Measurements from ENCODE around the gene SSU72.

DNA sequence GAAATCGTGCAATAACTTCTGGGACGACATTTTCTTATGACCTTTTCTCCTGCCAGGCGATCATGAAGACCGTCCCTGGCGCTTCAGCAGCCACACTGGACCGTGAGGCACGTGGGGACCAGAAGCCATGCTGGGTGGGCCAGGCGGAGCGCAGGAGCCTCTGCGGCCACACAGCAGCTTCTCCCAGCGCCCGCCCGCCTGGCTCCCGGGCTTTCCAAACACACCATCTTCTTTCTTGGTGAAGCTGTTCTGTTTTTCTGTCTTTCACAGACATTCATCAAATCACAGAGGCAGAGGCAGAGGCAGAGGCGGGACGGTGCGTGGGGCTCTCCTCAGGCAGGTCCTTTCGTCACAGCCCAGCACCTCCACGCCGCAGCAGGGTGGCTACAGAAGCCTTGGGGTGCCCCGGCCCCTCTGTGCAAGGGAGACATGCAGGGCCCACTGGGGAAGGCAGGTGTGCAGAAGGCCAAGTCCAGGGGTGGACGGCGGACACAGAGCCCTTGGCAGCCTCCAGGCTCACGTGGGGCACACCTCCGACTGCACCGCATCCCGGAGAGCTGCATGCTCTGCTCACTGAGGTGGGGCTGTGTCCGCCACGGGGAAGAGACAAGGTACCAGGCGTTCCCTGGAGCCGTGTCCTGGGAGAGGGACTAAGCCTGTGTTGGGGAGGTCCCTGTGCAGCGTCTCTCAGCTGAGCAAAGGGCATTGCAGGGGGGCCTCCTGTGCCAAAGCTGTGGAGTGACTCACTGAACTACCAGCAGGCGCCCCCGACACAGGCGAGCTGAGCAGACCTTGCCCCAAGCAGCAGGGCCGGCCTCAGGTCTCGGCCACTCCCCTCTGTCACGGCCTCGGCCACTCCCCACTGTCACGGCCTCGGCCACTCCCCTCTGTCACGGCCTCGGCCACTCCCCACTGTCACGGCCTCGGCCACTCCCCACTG is 31.6 kb downstream of the SSU72 start:
- TF ChIP-seq, protein P1, sequence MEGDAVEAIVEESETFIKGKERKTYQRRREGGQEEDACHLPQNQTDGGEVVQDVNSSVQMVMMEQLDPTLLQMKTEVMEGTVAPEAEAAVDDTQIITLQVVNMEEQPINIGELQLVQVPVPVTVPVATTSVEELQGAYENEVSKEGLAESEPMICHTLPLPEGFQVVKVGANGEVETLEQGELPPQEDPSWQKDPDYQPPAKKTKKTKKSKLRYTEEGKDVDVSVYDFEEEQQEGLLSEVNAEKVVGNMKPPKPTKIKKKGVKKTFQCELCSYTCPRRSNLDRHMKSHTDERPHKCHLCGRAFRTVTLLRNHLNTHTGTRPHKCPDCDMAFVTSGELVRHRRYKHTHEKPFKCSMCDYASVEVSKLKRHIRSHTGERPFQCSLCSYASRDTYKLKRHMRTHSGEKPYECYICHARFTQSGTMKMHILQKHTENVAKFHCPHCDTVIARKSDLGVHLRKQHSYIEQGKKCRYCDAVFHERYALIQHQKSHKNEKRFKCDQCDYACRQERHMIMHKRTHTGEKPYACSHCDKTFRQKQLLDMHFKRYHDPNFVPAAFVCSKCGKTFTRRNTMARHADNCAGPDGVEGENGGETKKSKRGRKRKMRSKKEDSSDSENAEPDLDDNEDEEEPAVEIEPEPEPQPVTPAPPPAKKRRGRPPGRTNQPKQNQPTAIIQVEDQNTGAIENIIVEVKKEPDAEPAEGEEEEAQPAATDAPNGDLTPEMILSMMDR (conservative IDR thresholded peaks at IDR 0.05): no peak
- no peak for TF ChIP-seq EZH2 (IDR thresholded peaks at IDR 0.05; ENCODE audit: low read depth)
